Right ventricle myocardium inferior (tissue), 1 donor: ENCODE data around the gene AKR1C1. TPM values are rescaled to one million over a fixed set of nuclear protein-coding genes. Genes with fewer than 3 reads are reported as not detected.

Source experiments
- total RNA-seq: library from RNA; stranded (reverse); fragmentation: NEBNext Ultra II Directional; extraction: Animal tissue kit (Norgen Biotek cat#: 25700); gene quantifications from one replicate; pipeline ENCODE4 v1.2.1, GENCODE V29; 2021
- donor health status: DM: no; HTN: yes; CAD: no; lungs with severe emphysema.

The AKR1C1 gene
- total RNA-seq, 1 donor from 2014 or later, result 39.6 TPM

Other genes starting within 250 kb of the AKR1C1 start
- gene AKR1E2, start 137.2 kb upstream of the AKR1C1 start, total RNA-seq, result 5.4 TPM
- gene AKR1C2, start 40.4 kb downstream of the AKR1C1 start, total RNA-seq, result 29.7 TPM
- gene AKR1C3, start 131.0 kb downstream of the AKR1C1 start, total RNA-seq, result 40.5 TPM
- gene AKR1C8, start 221.7 kb downstream of the AKR1C1 start, total RNA-seq, result not detected
- not detected for gene AKR1C4, start 233.4 kb downstream of the AKR1C1 start, total RNA-seq